GM21367 (cell line): ENCODE results near the gene NINJ2.
"Not testable (repeated sequence)": the region's sequence is repeated elsewhere in the genome, so short reads cannot be mapped to it uniquely, and the experiment has no call there.

Experiments
- ATAC-seq: cut with Tn5 transposase; IDR thresholded peaks from one replicate; pipeline ENCODE4 v1.9.1; 2021; ENCODE audit not compliant: unreplicated experiment

NINJ2 gene

GRCh38 chr12:588024-588322, 75.3 kb downstream of the NINJ2 start:
- ATAC-seq: no peak

GRCh38 chr12:587132-588023, 75.9 kb downstream of the NINJ2 start:
- no peak for ATAC-seq

- ATAC-seq: no peak
Measured at GRCh38 chr12:586318-587071, 76.8 kb downstream of the NINJ2 start.

GRCh38 chr12:585062-586061, 77.9 kb downstream of the NINJ2 start:
- ATAC-seq: no peak

- ATAC-seq: no peak
Measured at GRCh38 chr12:583251-583869, 79.9 kb downstream of the NINJ2 start.

- ATAC-seq: no peak
Measured at GRCh38 chr12:581746-582145, 81.5 kb downstream of the NINJ2 start.

- ATAC-seq: no peak
Measured at GRCh38 chr12:581321-581720, 81.9 kb downstream of the NINJ2 start.

- ATAC-seq: no peak
Measured at GRCh38 chr12:580813-581212, 82.4 kb downstream of the NINJ2 start.

- no peak for ATAC-seq
Measured at GRCh38 chr12:579420-580110, 83.7 kb downstream of the NINJ2 start.

GRCh38 chr12:578748-579419, 84.4 kb downstream of the NINJ2 start:
- no peak for ATAC-seq

- ATAC-seq: not testable (repeated sequence)
Measured at GRCh38 chr12:577994-578747, 85.1 kb downstream of the NINJ2 start.

GRCh38 chr12:576615-577110, 86.6 kb downstream of the NINJ2 start:
- ATAC-seq: no peak

- peak; percentile 73 for ATAC-seq
Measured at GRCh38 chr12:575948-576614, 87.2 kb downstream of the NINJ2 start.

- ATAC-seq: no peak
Measured at GRCh38 chr12:575129-575502, 88.1 kb downstream of the NINJ2 start.

GRCh38 chr12:574475-575128, 88.6 kb downstream of the NINJ2 start:
- ATAC-seq: no peak

- ATAC-seq: no peak
Measured at GRCh38 chr12:573232-573631, 90.0 kb downstream of the NINJ2 start.

GRCh38 chr12:572532-572899, 90.7 kb downstream of the NINJ2 start:
- ATAC-seq: no peak
